ENCODE measurements around the gene SETD7. TPM values are rescaled to one million over a fixed set of nuclear protein-coding genes. Genes with fewer than 3 reads are reported as not detected.

SETD7 gene
- total and polyA plus RNA-seq, 2 donors (not counting 1 experiment from before 2014, with no cell fraction given) = 37.5 to 80.8 TPM

GRCh38 chr4:139476363-139476762, 79.7 kb downstream of the SETD7 start:
- Histone ChIP-seq H3K4me1 (ENCODE audit: control insufficient read depth, extremely low read depth, insufficient read depth, low read length) (no peaks in the 10 kb centered on the region), H3K4me3 (replicated peaks in 1 of 4; ENCODE audit: control extremely low read depth in 1 of 4, insufficient read depth in 1 of 4, low read depth in 3 of 4, low read length in 4 of 4) (no peak overlapping the region), H4K20me1 (ENCODE audit: control insufficient read depth, extremely low read depth, insufficient read depth, low read length) (no peaks in the 10 kb centered on the region), H3K4me2 (ENCODE audit: extremely low read depth, insufficient read depth, low read length) (no peak overlapping the region), H3K27me3 (ENCODE audit: control insufficient read depth, insufficient read depth, low read length) (no peaks in the 10 kb centered on the region), H3K9me3 (ENCODE audit: control insufficient read depth, insufficient read depth, low read depth, low read length) (no peaks in the 10 kb centered on the region), H3K27ac (ENCODE audit: insufficient read depth, low read length) (no peak overlapping the region), H3K9ac (ENCODE audit: insufficient read depth, low read length) (no peak overlapping the region), H3K79me2 (ENCODE audit: control insufficient read depth, insufficient read depth, low read length) (no peaks in the 10 kb centered on the region), H3K36me3 (ENCODE audit: control insufficient read depth, insufficient read depth, low read length) (peaks cover 2% of the 10 kb centered on the region), H2AFZ (ENCODE audit: low read length) (no peak overlapping the region)
- TF ChIP-seq, protein P1, sequence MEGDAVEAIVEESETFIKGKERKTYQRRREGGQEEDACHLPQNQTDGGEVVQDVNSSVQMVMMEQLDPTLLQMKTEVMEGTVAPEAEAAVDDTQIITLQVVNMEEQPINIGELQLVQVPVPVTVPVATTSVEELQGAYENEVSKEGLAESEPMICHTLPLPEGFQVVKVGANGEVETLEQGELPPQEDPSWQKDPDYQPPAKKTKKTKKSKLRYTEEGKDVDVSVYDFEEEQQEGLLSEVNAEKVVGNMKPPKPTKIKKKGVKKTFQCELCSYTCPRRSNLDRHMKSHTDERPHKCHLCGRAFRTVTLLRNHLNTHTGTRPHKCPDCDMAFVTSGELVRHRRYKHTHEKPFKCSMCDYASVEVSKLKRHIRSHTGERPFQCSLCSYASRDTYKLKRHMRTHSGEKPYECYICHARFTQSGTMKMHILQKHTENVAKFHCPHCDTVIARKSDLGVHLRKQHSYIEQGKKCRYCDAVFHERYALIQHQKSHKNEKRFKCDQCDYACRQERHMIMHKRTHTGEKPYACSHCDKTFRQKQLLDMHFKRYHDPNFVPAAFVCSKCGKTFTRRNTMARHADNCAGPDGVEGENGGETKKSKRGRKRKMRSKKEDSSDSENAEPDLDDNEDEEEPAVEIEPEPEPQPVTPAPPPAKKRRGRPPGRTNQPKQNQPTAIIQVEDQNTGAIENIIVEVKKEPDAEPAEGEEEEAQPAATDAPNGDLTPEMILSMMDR (conservative IDR thresholded peaks at IDR 0.05 in 1 of 2, IDR thresholded peaks at IDR 0.05 in 1 of 2; ENCODE audit: low read depth in 1 of 2, low read length in 2 of 2) = no peak
- TF ChIP-seq EZH2 (IDR thresholded peaks at IDR 0.05; ENCODE audit: low read length, missing control alignments) = no peak
- DNase-seq (ENCODE audit: low read depth in 2 of 2) = no peak

DNA sequence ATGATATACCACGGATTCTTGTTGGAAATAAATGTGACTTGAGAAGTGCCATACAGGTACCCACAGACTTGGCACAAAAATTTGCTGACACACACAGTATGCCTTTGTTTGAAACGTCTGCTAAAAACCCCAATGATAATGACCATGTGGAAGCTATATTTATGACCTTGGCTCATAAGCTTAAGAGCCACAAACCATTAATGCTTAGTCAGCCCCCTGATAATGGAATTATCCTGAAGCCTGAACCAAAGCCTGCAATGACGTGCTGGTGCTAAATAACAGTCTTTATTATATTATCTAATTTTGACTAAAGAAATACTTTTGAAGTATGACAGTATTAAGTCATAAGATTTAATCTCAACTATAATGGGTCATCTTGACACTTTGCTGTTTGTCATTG, 83.2 kb downstream of the SETD7 start:
- no peaks in the 10 kb centered on the region for H3K9me3 ChIP-seq (ENCODE audit: control insufficient read depth, insufficient read depth, low read depth, low read length)
- TF ChIP-seq EZH2 (IDR thresholded peaks at IDR 0.05; ENCODE audit: low read length, missing control alignments) = no peak
- TF ChIP-seq, protein P1 (conservative IDR thresholded peaks at IDR 0.05 in 1 of 2, IDR thresholded peaks at IDR 0.05 in 1 of 2; ENCODE audit: low read depth in 1 of 2, low read length in 2 of 2) = no peak
- H3K4me2 ChIP-seq (ENCODE audit: extremely low read depth, insufficient read depth, low read length) = no peak overlapping the region
- H3K36me3 ChIP-seq (ENCODE audit: control insufficient read depth, insufficient read depth, low read length) = peaks cover 2% of the 10 kb centered on the region
- no peak overlapping the region for H3K4me3 ChIP-seq (replicated peaks in 1 of 4; ENCODE audit: control extremely low read depth in 1 of 4, insufficient read depth in 1 of 4, low read depth in 3 of 4, low read length in 4 of 4)
- H3K27me3 ChIP-seq (ENCODE audit: control insufficient read depth, insufficient read depth, low read length) = no peaks in the 10 kb centered on the region
- H3K4me1 ChIP-seq (ENCODE audit: control insufficient read depth, extremely low read depth, insufficient read depth, low read length) = no peaks in the 10 kb centered on the region
- H3K9ac ChIP-seq (ENCODE audit: insufficient read depth, low read length) = no peak overlapping the region
- H3K79me2 ChIP-seq (ENCODE audit: control insufficient read depth, insufficient read depth, low read length) = peaks cover 5% of the 10 kb centered on the region
- no peak for DNase-seq (ENCODE audit: low read depth in 2 of 2)
- no peak overlapping the region for H3K27ac ChIP-seq (ENCODE audit: insufficient read depth, low read length)
- no peak overlapping the region for H2AFZ ChIP-seq (ENCODE audit: low read length)
- no peaks in the 10 kb centered on the region for H4K20me1 ChIP-seq (ENCODE audit: control insufficient read depth, extremely low read depth, insufficient read depth, low read length)

GRCh38 chr4:139470997-139471665, 84.9 kb downstream of the SETD7 start:
- Histone ChIP-seq H3K36me3 (ENCODE audit: control insufficient read depth, insufficient read depth, low read length) (peaks cover 2% of the 10 kb centered on the region), H3K27ac (ENCODE audit: insufficient read depth, low read length) (no peak overlapping the region), H4K20me1 (ENCODE audit: control insufficient read depth, extremely low read depth, insufficient read depth, low read length) (no peaks in the 10 kb centered on the region), H2AFZ (ENCODE audit: low read length) (no peak overlapping the region), H3K9me3 (ENCODE audit: control insufficient read depth, insufficient read depth, low read depth, low read length) (no peaks in the 10 kb centered on the region), H3K4me3 (replicated peaks in 1 of 4; ENCODE audit: control extremely low read depth in 1 of 4, insufficient read depth in 1 of 4, low read depth in 3 of 4, low read length in 4 of 4) (no peak overlapping the region), H3K79me2 (ENCODE audit: control insufficient read depth, insufficient read depth, low read length) (peaks cover 5% of the 10 kb centered on the region), H3K4me1 (ENCODE audit: control insufficient read depth, extremely low read depth, insufficient read depth, low read length) (no peaks in the 10 kb centered on the region), H3K27me3 (ENCODE audit: control insufficient read depth, insufficient read depth, low read length) (no peaks in the 10 kb centered on the region), H3K9ac (ENCODE audit: insufficient read depth, low read length) (no peak overlapping the region), H3K4me2 (ENCODE audit: extremely low read depth, insufficient read depth, low read length) (no peak overlapping the region)
- DNase-seq (ENCODE audit: low read depth in 2 of 2) = no peak
- TF ChIP-seq EZH2 (IDR thresholded peaks at IDR 0.05; ENCODE audit: low read length, missing control alignments) = no peak
- TF ChIP-seq, protein P1 (conservative IDR thresholded peaks at IDR 0.05 in 1 of 2, IDR thresholded peaks at IDR 0.05 in 1 of 2; ENCODE audit: low read depth in 1 of 2, low read length in 2 of 2) = no peak

Measured in fibroblast of lung (primary cell).